HEK293 (cell line): ENCODE data around the gene PRKAG2.
"Not testable (repeated sequence)": the region's sequence is repeated elsewhere in the genome, so short reads cannot be mapped to it uniquely, and the experiment has no call there.

Experiments
- CTCF ChIA-PET: fragments of 350-600 bp; formaldehyde crosslinking; extraction: SDS; loops from one replicate; lab custom pipeline; 2021; ENCODE audit warnings: antibody characterized with exemption; lab: Yijun Ruan, JAX
- POLR2A ChIA-PET: fragments of 300-600 bp; formaldehyde crosslinking; extraction: SDS; loops from one replicate; lab custom pipeline; 2020; ENCODE audit warnings: antibody characterized with exemption, inconsistent platforms; lab: Yijun Ruan, JAX
- H3K27ac ChIP-seq: fragments of 200-500 bp; sonication (Bioruptor generic); 2 replicates; pipeline ENCODE4 v1.5.1; 2014; ENCODE audit warnings: low read depth, low read length, control low read depth, inconsistent platforms; ENCODE audit errors: extremely low read depth
- H3K36me3 ChIP-seq, 2 experiments: fragments of 200-500 bp in 1 of 2; sonication (Bioruptor generic) in 1 of 2; 1 replicate in 1 of 2; 2 replicates in 1 of 2; pipeline ENCODE4 v1.5.1; 2014 to 2017; ENCODE audit warnings: inconsistent platforms in 2 of 2, low read length in 2 of 2; ENCODE audit not compliant: control insufficient read depth in 2 of 2, insufficient read depth in 1 of 2
- H3K4me1 ChIP-seq: fragments of 200-500 bp; sonication (Bioruptor generic); 2 replicates; pipeline ENCODE4 v1.5.1; 2014; ENCODE audit warnings: mild to moderate bottlenecking, low read length, inconsistent platforms; ENCODE audit not compliant: control insufficient read depth, insufficient read depth
- H3K4me3 ChIP-seq: 2 replicates; pipeline ENCODE4 v1.5.1; 2011; ENCODE audit warnings: low read depth, mild to moderate bottlenecking, control low read depth, low read length, moderate library complexity
- H3K9me3 ChIP-seq: fragments of 200-500 bp; sonication (Bioruptor generic); 2 replicates; pipeline ENCODE4 v1.5.1; 2014; ENCODE audit warnings: low read depth, low read length, inconsistent platforms; ENCODE audit not compliant: control insufficient read depth, insufficient read depth
- ATF2 ChIP-seq: fragments of 450-650 bp; formaldehyde crosslinking; IDR thresholded peaks from 2 replicates; pipeline ENCODE4 v1.5.1; 2016; ENCODE audit warnings: missing biosample characterization, missing genetic modification characterization, low read depth
- GLI4 ChIP-seq: fragments of 450-650 bp; formaldehyde crosslinking; IDR thresholded peaks from 2 replicates; pipeline ENCODE4 v1.5.1; 2016; ENCODE audit warnings: missing biosample characterization, missing genetic modification characterization
- PBX3 ChIP-seq: sonication (generic); formaldehyde crosslinking; IDR thresholded peaks from 2 replicates; pipeline ENCODE4 v1.8.1; 2022; ENCODE audit warnings: mild to moderate bottlenecking, moderate library complexity, missing genetic modification reagents
- PRDM6 ChIP-seq: fragments of 450-650 bp; formaldehyde crosslinking; IDR thresholded peaks from 2 replicates; pipeline ENCODE4 v1.5.1; 2017; ENCODE audit warnings: missing biosample characterization, missing genetic modification characterization
- REPIN1 ChIP-seq: fragments of 450-650 bp; formaldehyde crosslinking; IDR thresholded peaks from 2 replicates; pipeline ENCODE4 v1.5.1; 2017; ENCODE audit warnings: missing biosample characterization, missing genetic modification characterization, low read depth
- YY2 ChIP-seq: fragments of 450-650 bp; formaldehyde crosslinking; IDR thresholded peaks from 2 replicates; pipeline ENCODE4 v1.5.1; 2016; ENCODE audit warnings: missing biosample characterization, missing genetic modification characterization
- ZBTB8A ChIP-seq: fragments of 450-650 bp; formaldehyde crosslinking; IDR thresholded peaks from 2 replicates; pipeline ENCODE4 v1.5.1; 2016; ENCODE audit warnings: missing biosample characterization, missing genetic modification characterization
- ZFHX2 ChIP-seq: fragments of 450-650 bp; formaldehyde crosslinking; conservative IDR thresholded peaks from 2 replicates; pipeline ENCODE4 v1.5.1; 2016; ENCODE audit warnings: missing biosample characterization, missing genetic modification characterization
- ZNF146 ChIP-seq: fragments of 450-650 bp; formaldehyde crosslinking; IDR thresholded peaks from 2 replicates; pipeline ENCODE4 v1.5.1; 2016; ENCODE audit warnings: missing biosample characterization, missing genetic modification characterization
- ZNF169 ChIP-seq: fragments of 450-650 bp; formaldehyde crosslinking; IDR thresholded peaks from 2 replicates; pipeline ENCODE4 v1.5.1; 2016; ENCODE audit warnings: missing biosample characterization, missing genetic modification characterization
- ZNF26 ChIP-seq: fragments of 450-650 bp; formaldehyde crosslinking; IDR thresholded peaks from 2 replicates; pipeline ENCODE4 v1.5.1; 2016; ENCODE audit warnings: missing biosample characterization, missing genetic modification characterization
- ZNF292 ChIP-seq: fragments of 450-650 bp; formaldehyde crosslinking; IDR thresholded peaks from 2 replicates; pipeline ENCODE4 v1.5.1; 2016; ENCODE audit warnings: low read depth, missing biosample characterization, missing genetic modification characterization, borderline replicate concordance
- ZNF366 ChIP-seq: fragments of 450-650 bp; formaldehyde crosslinking; conservative IDR thresholded peaks from 2 replicates; pipeline ENCODE4 v1.5.1; 2016; ENCODE audit warnings: missing biosample characterization, missing genetic modification characterization
- ZNF473 ChIP-seq: fragments of 450-650 bp; formaldehyde crosslinking; IDR thresholded peaks from 2 replicates; pipeline ENCODE4 v1.5.1; 2017; ENCODE audit warnings: missing biosample characterization, missing genetic modification characterization
- ZNF529 ChIP-seq: fragments of 450-650 bp; formaldehyde crosslinking; IDR thresholded peaks from 2 replicates; pipeline ENCODE4 v1.5.1; 2017; ENCODE audit warnings: missing genetic modification characterization, missing biosample characterization; ENCODE audit not compliant: insufficient replicate concordance
- ZNF623 ChIP-seq: fragments of 450-650 bp; formaldehyde crosslinking; IDR thresholded peaks from 2 replicates; pipeline ENCODE4 v1.5.1; 2016; ENCODE audit warnings: missing biosample characterization, missing genetic modification characterization
- ZNF837 ChIP-seq: fragments of 450-650 bp; formaldehyde crosslinking; IDR thresholded peaks from 2 replicates; pipeline ENCODE4 v1.5.1; 2016; ENCODE audit warnings: missing biosample characterization, missing genetic modification characterization
- ZSCAN30 ChIP-seq: fragments of 450-650 bp; IDR thresholded peaks from 2 replicates; pipeline ENCODE4 v1.5.1; 2018; ENCODE audit warnings: missing biosample characterization, mild to moderate bottlenecking, missing genetic modification characterization, moderate library complexity

The PRKAG2 gene

GRCh38 chr7:151752037-151752436 lies 124.9 kb downstream of the PRKAG2 start:
- no peak overlapping the region for H3K27ac ChIP-seq
- no peak overlapping the region for H3K4me3 ChIP-seq
- ChIA-PET CTCF (no interaction called here), POLR2A (no interaction called here)
- TF ChIP-seq ZNF473 = no peak
- peak; percentile 91 for TF ChIP-seq ZNF146
- H3K9me3 ChIP-seq = no peaks in the 10 kb centered on the region
- H3K4me1 ChIP-seq = no peaks in the 10 kb centered on the region
- no peaks in the 10 kb centered on the region for H3K36me3 ChIP-seq

GRCh38 chr7:151748733-151749132 lies 128.2 kb downstream of the PRKAG2 start:
- Histone ChIP-seq H3K9me3 (no peaks in the 10 kb centered on the region), H3K4me1 (no peaks in the 10 kb centered on the region), H3K36me3 (no peaks in the 10 kb centered on the region)
- CTCF ChIA-PET = interaction anchor here (0.7 to 1.1 kb wide), 2 partner anchors 10 to 11 kb away, joined by 4 read pairs; no protein-coding TSS in a partner anchor
- no peak for TF ChIP-seq ATF2
- no peak for TF ChIP-seq ZNF292 (tag by site-specific recombination)
- TF ChIP-seq ZNF529 (tag by site-specific recombination) = no peak
- no peak for TF ChIP-seq ZSCAN30
- TF ChIP-seq ZBTB8A (tag by site-specific recombination) = no peak
- TF ChIP-seq ZNF837 (tag by site-specific recombination) = no peak
- TF ChIP-seq REPIN1 (tag by site-specific recombination) = no peak
- TF ChIP-seq ZNF623 = no peak
- TF ChIP-seq ZNF366 = no peak
- TF ChIP-seq PBX3 (CRISPR knock-in tag) = no peak
- TF ChIP-seq, all 188 proteins: peak for 0
- POLR2A ChIA-PET = no interaction called here
- H3K4me3 ChIP-seq = no peak overlapping the region
- no peak overlapping the region for H3K27ac ChIP-seq

GRCh38 chr7:151748021-151748420 lies 128.9 kb downstream of the PRKAG2 start:
- CTCF ChIA-PET = interaction anchor here (0.6 to 0.9 kb wide), 3 partner anchors 11 to 181 kb away, joined by 3 to 4 read pairs (median 3); no protein-coding TSS in a partner anchor
- POLR2A ChIA-PET, H3K4me1 ChIP-seq, H3K36me3 ChIP-seq, H3K27ac ChIP-seq, H3K9me3 ChIP-seq, H3K4me3 ChIP-seq: not testable (repeated sequence)
- TF ChIP-seq ZFHX2 (tag by site-specific recombination) = peak; percentile 22; the same call in 1 of the 2 replicates
- TF ChIP-seq PRDM6 (tag by site-specific recombination) = 0 out of 2 replicates have a peak, but pooled peaks have one; percentile 12

GRCh38 chr7:151745706-151746105 lies 131.2 kb downstream of the PRKAG2 start:
- Histone ChIP-seq H3K27ac (no peak overlapping the region), H3K4me1 (no peaks in the 10 kb centered on the region), H3K4me3 (no peak overlapping the region)
- TF ChIP-seq ZNF169 (tag by site-specific recombination) = no peak
- no peak for TF ChIP-seq GLI4 (tag by site-specific recombination)
- TF ChIP-seq ZFHX2 (tag by site-specific recombination) = no peak
- no peak for TF ChIP-seq YY2
- no peak for TF ChIP-seq ZNF26
- TF ChIP-seq, all 188 proteins: peak for 0
- H3K9me3 ChIP-seq = no peaks in the 10 kb centered on the region
- no peaks in the 10 kb centered on the region for H3K36me3 ChIP-seq
- CTCF ChIA-PET = interaction anchor here (0.6 to 3.4 kb wide), 8 partner anchors 9 to 377 kb away, joined by 3 to 19 read pairs (median 3); no protein-coding TSS in a partner anchor
- POLR2A ChIA-PET = interaction anchor here (1.1 kb wide), 1 partner anchor 519 kb away, joined by 3 read pairs; the partner anchor contains the start of gene ABCF2
